HUDEP-2 (cell line): ENCODE measurements around the gene BFSP2.
"Not testable (repeated sequence)": the region's sequence is repeated elsewhere in the genome, so short reads cannot be mapped to it uniquely, and the experiment has no call there.

Experiments used
- DNase-seq, 76 experiments: peaks; one replicate each; lab custom pipeline; 2025; ENCODE audit not compliant: unreplicated experiment in 76 of 76; lab: John Stamatoyannopoulos, UW

The BFSP2 gene

GRCh38 chr3:133477487-133477886 lies 77.6 kb downstream of the BFSP2 start:
- no peak for DNase-seq

GRCh38 chr3:133478624-133479023 lies 78.8 kb downstream of the BFSP2 start:
- no peak for DNase-seq

- no peak for DNase-seq
Measured at GRCh38 chr3:133479401-133479800, 79.5 kb downstream of the BFSP2 start.

DNA sequence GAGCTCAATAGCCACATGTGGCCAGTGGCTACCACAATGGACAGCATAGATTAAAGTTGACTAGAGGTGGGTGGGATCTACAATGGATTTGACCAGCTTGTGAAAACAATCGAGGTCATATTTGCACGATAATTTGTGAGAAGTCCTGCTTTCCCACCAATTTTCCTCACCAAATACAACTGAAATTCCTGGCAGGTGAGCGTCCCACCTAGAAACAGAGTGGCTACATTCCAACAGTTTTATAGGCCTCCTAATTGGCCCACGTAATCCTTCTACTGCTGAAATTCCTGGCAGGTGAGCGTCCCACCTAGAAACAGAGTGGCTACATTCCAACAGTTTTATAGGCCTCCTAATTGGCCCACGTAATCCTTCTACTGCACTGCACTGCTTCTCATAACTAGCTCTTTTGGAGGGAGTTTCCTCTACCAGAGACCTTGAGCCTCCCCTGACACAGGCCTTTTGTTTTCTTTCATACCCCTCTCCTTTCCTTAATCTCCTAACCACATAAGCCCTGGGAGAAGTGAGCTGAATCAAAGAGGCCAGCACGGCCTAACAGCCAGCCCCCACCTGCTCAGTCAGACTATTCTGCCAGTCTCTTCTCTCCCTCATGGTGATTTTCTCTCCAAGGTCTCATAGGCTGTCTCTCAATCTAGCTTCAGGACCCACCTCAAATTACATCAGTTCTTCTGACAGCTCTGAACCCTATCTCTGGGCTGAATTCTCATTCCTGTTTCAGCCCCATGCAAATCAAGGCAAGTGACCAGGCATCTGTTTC lies 80.2 kb downstream of the BFSP2 start:
- no peak for DNase-seq

DNA sequence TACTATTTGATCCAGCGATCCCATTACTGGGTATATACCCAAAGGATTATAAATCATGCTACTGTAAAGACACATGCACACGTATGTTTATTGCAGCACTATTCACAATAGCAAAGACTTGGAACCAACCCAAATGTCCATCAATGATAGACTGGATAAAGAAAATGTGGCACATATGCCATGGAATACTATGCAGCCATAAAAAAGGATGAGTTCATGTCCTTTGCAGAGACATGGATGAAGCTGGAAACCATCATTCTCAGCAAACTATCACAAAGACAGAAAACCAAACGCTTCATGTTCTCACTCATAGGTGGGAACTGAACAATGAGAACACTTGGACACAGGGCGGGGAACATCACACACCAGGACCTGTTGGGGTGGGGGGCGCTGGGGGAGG lies 82.6 kb downstream of the BFSP2 start:
- DNase-seq, result not testable (repeated sequence)

DNA sequence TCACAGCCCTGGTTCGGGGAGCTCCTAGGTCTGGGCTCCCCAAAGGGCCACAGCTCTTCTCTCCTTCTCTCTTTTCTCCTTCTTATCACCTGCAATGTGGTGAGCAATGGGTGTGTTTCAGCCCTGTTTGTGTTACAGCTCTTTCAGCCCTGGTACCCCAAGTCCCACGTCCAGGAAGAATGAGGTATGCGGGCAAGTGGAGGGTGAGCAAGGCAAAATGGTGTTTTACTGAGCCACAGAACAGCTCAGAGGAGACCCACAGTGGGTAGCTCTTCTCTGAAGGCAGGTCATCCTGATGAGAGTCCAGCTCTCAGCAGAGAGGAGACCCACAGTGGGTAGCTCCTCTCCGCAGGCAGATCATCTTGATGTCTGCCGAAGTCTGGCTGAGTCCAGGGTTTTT lies 86.8 kb downstream of the BFSP2 start:
- no peak for DNase-seq

GRCh38 chr3:133487204-133487603 lies 87.3 kb downstream of the BFSP2 start:
- DNase-seq, result no peak

GRCh38 chr3:133487920-133488540 lies 88.2 kb downstream of the BFSP2 start:
- peak in 19 of 76 experiments; percentile 2 to 39 (median 12) for DNase-seq

- DNase-seq, result peak in 1 of 76 experiments; percentile 5
Measured at GRCh38 chr3:133488785-133489367, 89.0 kb downstream of the BFSP2 start.

- no peak for DNase-seq
Measured at GRCh38 chr3:133489466-133490085, 89.7 kb downstream of the BFSP2 start.

DNA sequence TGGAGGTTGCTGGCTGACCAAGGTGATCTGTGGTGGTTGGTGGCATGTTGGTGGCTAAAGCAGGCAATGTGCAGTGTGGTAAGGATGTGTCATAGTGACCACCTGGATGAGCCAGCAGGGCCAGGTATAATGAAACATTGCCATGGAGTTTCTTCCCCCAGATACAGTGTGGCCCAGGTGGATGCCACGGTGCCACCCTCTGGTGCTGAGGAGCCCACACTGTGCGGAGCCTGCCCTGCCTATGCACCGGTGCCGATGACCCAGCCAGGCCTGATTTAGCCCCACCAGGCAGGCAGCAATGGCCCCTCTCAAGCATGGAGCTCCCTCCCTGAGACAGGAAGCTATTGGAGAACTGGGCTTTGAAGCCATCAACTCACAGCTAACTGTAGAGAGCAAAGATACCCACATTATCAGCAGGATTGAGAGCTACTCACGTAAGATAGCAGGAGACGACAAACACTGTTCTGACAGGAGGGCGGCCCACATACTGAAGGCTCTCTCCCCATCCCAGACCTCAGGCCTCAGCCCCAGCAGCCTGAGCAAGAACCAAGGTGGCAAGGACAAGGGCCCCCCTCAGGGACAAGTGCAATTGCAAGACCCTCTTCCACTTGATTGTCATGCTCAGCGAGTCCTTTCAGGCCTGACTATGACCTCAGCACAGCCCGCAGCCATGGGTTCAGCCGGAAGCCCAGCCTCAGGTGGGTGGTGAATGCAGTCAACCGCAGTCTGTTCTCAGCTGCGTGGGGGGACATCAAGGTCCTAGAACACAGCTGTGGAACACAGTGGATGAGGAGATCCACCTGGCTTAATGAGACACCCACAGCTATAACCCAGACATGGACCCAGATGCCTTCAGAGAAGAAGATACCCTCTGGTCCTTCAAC lies 90.9 kb downstream of the BFSP2 start:
- no peak for DNase-seq

GRCh38 chr3:133491481-133492059 lies 91.7 kb downstream of the BFSP2 start:
- DNase-seq, result no peak

GRCh38 chr3:133492159-133492741 lies 92.4 kb downstream of the BFSP2 start:
- no peak for DNase-seq

- DNase-seq, result peak in 1 of 76 experiments; percentile 12
Measured at GRCh38 chr3:133494469-133494868, 94.6 kb downstream of the BFSP2 start.

DNA sequence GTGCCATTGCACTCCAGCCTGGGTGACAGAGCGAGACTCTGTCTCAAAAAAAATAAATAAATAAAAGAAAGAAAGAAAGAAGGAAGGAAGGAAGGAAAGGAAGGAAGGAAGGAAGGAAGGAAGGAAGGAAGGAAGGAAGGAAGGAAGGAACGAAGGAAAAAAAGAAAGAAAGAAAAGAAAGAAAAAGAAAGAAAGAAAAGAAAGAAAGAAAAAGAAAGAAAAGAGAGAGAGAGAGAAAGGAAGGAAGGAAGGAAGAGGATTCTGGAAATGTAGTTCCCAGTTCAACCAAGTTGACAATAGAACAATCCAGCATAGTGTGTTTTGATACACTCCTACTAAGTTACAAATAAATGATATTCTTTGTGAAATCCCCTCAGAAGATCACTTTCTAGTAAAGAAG lies 102.7 kb downstream of the BFSP2 start:
- DNase-seq, result not testable (repeated sequence)

DNA sequence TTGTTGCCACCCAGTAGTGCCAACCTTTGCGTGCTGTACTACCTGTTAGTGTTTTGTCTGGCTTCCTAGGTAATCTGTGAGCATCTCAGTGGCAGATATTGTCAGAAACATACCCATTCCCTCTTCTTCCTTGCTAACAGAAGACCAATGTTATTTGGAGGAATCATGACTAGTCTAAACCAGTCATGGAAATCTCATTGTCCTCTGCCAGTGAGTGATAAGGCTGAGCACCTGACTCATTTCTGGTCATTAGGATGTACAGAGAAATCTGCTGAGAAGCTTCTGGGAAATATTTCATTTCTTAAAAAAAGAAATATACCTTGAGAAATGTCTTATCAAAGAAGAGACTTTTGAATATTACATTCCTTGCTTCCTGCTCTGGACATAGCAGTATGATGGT lies 103.6 kb downstream of the BFSP2 start:
- no peak for DNase-seq

DNA sequence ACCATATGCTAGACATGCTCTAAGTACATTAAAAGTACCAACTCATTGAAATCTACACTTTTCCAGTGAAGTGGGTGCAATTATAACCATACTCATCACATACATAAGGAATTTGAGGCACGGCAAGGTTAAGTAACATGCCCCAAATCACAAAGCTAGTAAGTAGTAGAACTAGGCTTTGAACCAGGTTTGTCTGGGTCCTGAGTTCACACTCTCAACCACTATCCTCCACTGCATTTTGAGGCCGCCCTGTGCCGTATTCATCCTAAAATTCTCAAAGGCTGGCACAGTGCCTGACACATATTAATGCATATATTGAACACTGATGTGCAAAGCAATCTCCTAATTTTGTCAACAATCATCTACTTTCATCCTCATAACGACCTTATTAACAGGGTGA lies 104.9 kb downstream of the BFSP2 start:
- DNase-seq, result no peak

GRCh38 chr3:133505813-133506212 lies 106.0 kb downstream of the BFSP2 start:
- DNase-seq, result no peak

DNA sequence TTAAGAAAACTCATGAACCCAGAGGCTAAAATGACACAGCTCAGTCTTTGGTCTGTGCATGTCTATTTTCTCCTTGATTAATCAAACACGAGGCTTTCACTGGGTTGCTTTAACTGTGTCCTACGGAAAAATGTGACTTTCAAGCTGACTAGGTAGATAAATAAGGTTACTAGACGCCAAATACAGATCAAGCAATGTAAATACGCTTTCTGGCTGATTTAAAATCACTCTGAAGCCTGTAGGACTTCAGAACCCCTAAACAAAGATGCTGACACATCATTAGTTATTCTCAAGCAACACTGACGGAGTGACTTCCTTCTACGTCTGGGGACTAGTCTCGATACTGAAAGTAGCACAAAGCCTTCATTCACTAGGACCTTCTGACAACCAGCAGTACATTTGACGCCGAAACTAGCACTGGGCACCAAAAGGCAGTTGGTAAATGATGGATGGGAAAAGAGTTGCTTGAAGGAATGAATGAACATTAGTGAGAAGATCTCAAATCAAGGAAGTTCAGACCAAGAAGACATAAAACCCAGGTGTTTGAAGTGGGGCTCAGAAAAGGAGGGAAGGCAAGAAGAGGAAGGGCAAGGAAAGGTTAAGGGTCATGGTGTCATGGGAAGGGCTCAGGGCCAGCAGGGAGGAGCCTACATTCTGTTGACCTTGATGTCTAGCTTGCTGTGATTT lies 106.5 kb downstream of the BFSP2 start:
- DNase-seq, result no peak
